Prostate gland (tissue), 2 donors: ENCODE measurements around the gene RANBP9. TPM values are rescaled to one million over a fixed set of nuclear protein-coding genes. Genes with fewer than 3 reads are reported as not detected.
A peak's percentile ranks its signal among the peaks of the same experiment; 100 is the strongest.

Source experiments
- DNase-seq: peaks from one replicate; pipeline ENCODE4 v3.0.0-alpha.2; 2019; ENCODE audit warnings: low spot score
- H3K27ac ChIP-seq, 2 donors: fragments of 200-600 bp; sonication (generic); 2 replicates each; pipeline ENCODE4 v1.5.1; 2017 to 2019
- H3K27me3 ChIP-seq: fragments of 200-600 bp; sonication (generic); replicated peaks from 2 replicates; pipeline ENCODE4 v1.5.1; 2019; ENCODE audit not compliant: insufficient read depth
- H3K36me3 ChIP-seq, 2 donors: fragments of 200-600 bp; sonication (generic); 1 replicate in 1 of 2; 2 replicates in 1 of 2; pipeline versions ENCODE4 v1.5.1 to v1.8.1; 2017 to 2019
- H3K4me1 ChIP-seq: fragments of 200-600 bp; sonication (generic); replicated peaks from 2 replicates; pipeline ENCODE4 v1.5.1; 2019
- H3K4me3 ChIP-seq, 2 donors: fragments of 200-600 bp; sonication (generic); 2 replicates each; pipeline ENCODE4 v1.5.1; 2017 to 2019
- H3K9me3 ChIP-seq: fragments of 200-600 bp; sonication (generic); 2 replicates; pipeline ENCODE4 v1.5.1; 2017
- POLR2A ChIP-seq: fragments of 450-650 bp; IDR thresholded peaks from one replicate; pipeline ENCODE4 v1.6.1; 2016; ENCODE audit warnings: antibody characterized with exemption, mild to moderate bottlenecking
- POLR2AphosphoS5 ChIP-seq: sonication (generic); formaldehyde crosslinking; IDR thresholded peaks from one replicate; pipeline ENCODE4 v1.6.1; 2017; ENCODE audit warnings: antibody characterized with exemption
- WGBS: methylation state at CpG from one replicate; pipeline ENCODE4 v1.1.5; 2018; 5-methylcytosine and 5-hydroxymethylcytosine counted together
- intact Hi-C: fragments of 100-400 bp; cut with DNase I; formaldehyde crosslinking; loops from one replicate; pipeline ENCODE4 v1.14.2; 2022
- total RNA-seq, 2 donors: library from RNA; depleted of rRNA; stranded (reverse); fragments of >200 nt; gene quantifications; one replicate each; pipeline ENCODE4 v1.1.0, GENCODE V29; 2016
- TF ChIP-seq, protein P1 (sequence below), 4 experiments: fragments of 200-600 bp in 2 of 4; fragments of 450-650 bp in 2 of 4; sonication (generic) in 2 of 4; IDR thresholded peaks; 1 replicate in 3 of 4; 2 replicates in 1 of 4; pipeline ENCODE4 v1.5.1; 2016 to 2019; ENCODE audit warnings: antibody characterized with exemption in 4 of 4, mild to moderate bottlenecking in 2 of 4, moderate library complexity in 2 of 4

The RANBP9 gene
- total RNA-seq, 2 donors from 2014 or later: 37.8 to 59.0 TPM

GRCh38 chr6:13729891-13730290, 18.3 kb upstream of the RANBP9 start:
- DNase-seq: no peak
- WGBS: 93% methylated on average over 2 of the region's 2 CpGs
- no peak overlapping the region for H3K27ac ChIP-seq
- intact Hi-C loops: no loop called here
- no peaks in the 10 kb centered on the region for H3K27me3 ChIP-seq
- TF ChIP-seq, protein P1, sequence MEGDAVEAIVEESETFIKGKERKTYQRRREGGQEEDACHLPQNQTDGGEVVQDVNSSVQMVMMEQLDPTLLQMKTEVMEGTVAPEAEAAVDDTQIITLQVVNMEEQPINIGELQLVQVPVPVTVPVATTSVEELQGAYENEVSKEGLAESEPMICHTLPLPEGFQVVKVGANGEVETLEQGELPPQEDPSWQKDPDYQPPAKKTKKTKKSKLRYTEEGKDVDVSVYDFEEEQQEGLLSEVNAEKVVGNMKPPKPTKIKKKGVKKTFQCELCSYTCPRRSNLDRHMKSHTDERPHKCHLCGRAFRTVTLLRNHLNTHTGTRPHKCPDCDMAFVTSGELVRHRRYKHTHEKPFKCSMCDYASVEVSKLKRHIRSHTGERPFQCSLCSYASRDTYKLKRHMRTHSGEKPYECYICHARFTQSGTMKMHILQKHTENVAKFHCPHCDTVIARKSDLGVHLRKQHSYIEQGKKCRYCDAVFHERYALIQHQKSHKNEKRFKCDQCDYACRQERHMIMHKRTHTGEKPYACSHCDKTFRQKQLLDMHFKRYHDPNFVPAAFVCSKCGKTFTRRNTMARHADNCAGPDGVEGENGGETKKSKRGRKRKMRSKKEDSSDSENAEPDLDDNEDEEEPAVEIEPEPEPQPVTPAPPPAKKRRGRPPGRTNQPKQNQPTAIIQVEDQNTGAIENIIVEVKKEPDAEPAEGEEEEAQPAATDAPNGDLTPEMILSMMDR (IDR thresholded peaks at IDR 0.05): no peak
- no peak for TF ChIP-seq POLR2AphosphoS5
- TF ChIP-seq POLR2A: no peak
- H3K36me3 ChIP-seq: no peaks in the 10 kb centered on the region
- no peak overlapping the region for H3K4me3 ChIP-seq
- no peaks in the 10 kb centered on the region for H3K9me3 ChIP-seq
- peaks cover 8% of the 10 kb centered on the region for H3K4me1 ChIP-seq

DNA sequence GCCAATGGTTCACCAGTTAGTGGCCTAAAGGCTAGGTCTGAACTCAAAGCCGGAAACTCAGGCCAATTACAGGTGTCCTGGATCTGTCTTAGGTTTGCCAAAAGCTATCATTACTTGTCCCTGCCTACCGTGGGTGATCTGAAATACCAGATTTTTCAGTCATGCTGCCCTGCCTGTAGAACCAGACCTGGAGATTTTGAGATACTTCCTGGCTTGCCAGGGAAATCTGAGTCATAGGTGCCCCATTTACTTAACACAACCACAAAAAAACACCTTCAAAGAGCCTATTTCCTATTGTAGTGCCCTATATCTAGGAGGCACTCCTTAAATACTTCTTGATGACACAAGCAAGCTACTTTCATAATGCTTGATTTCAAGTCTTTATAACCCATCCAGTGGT, 13.9 kb upstream of the RANBP9 start:
- peaks cover 2% of the 10 kb centered on the region for H3K4me1 ChIP-seq
- 36% methylated on average over 2 of the region's 2 CpGs for WGBS
- TF ChIP-seq POLR2AphosphoS5: peak; percentile 77
- TF ChIP-seq, protein P1 (IDR thresholded peaks at IDR 0.05): no peak
- TF ChIP-seq POLR2A: no peak
- H3K9me3 ChIP-seq: no peaks in the 10 kb centered on the region
- no peaks in the 10 kb centered on the region for H3K36me3 ChIP-seq
- intact Hi-C loops: no loop called here
- peak; percentile 81 for DNase-seq
- no peak overlapping the region for H3K4me3 ChIP-seq
- H3K27ac ChIP-seq: peak overlapping the region; percentile 64 to 78
- H3K27me3 ChIP-seq: no peaks in the 10 kb centered on the region

- 89% methylated on average over 3 of the region's 3 CpGs for WGBS
These were observed 13.4 kb upstream of the RANBP9 start for GRCh38 chr6:13725052-13725451.

GRCh38 chr6:13724182-13724581, 12.5 kb upstream of the RANBP9 start:
- H3K4me1 ChIP-seq: peaks cover 2% of the 10 kb centered on the region
- H3K4me3 ChIP-seq: no peak overlapping the region
- H3K27ac ChIP-seq: peak overlapping the region; percentile 41 to 78
- TF ChIP-seq POLR2AphosphoS5: no peak
- TF ChIP-seq, protein P1 (IDR thresholded peaks at IDR 0.05): no peak
- no peak for TF ChIP-seq POLR2A
- intact Hi-C loops: no loop called here
- no peak for DNase-seq
- H3K27me3 ChIP-seq: no peaks in the 10 kb centered on the region
- H3K36me3 ChIP-seq: no peaks in the 10 kb centered on the region
- WGBS: 67% methylated on average over 4 of the region's 4 CpGs
- H3K9me3 ChIP-seq: no peaks in the 10 kb centered on the region

More at GRCh38 chr6:13725052-13725451, 13.4 kb upstream of the RANBP9 start:
- peak; percentile 17 for DNase-seq
- Histone ChIP-seq H3K4me1 (peaks cover 2% of the 10 kb centered on the region), H3K4me3 (no peak overlapping the region), H3K27ac (peak overlapping the region; percentile 64 to 78), H3K9me3 (no peaks in the 10 kb centered on the region), H3K36me3 (no peaks in the 10 kb centered on the region), H3K27me3 (no peaks in the 10 kb centered on the region)
- TF ChIP-seq, protein P1 (IDR thresholded peaks at IDR 0.05): no peak
- peak; percentile 79 for TF ChIP-seq POLR2AphosphoS5
- intact Hi-C loops: no loop called here

GRCh38 chr6:13722880-13723279, 11.2 kb upstream of the RANBP9 start:
- H3K27ac ChIP-seq: no peak overlapping the region
- TF ChIP-seq, protein P1 (IDR thresholded peaks at IDR 0.05): no peak
- no peak for TF ChIP-seq POLR2AphosphoS5
- TF ChIP-seq POLR2A: no peak
- no peaks in the 10 kb centered on the region for H3K9me3 ChIP-seq
- no peak for DNase-seq
- no peaks in the 10 kb centered on the region for H3K27me3 ChIP-seq
- H3K4me1 ChIP-seq: peaks cover 2% of the 10 kb centered on the region
- no peaks in the 10 kb centered on the region for H3K36me3 ChIP-seq
- intact Hi-C loops: no loop called here
- no peak overlapping the region for H3K4me3 ChIP-seq
- WGBS: 88% methylated on average over 5 of the region's 5 CpGs
